Mesendoderm (in vitro differentiated cells): ENCODE results near the gene TIGD6.

Experiments used
- DNase-seq: peaks from one replicate; pipeline ENCODE4 v3.0.0; 2013
- H2AK5ac ChIP-seq: 2 replicates; pipeline ENCODE4 v1.6.1; 2013; ENCODE audit warnings: low read length, inconsistent platforms
- H2BK120ac ChIP-seq: 2 replicates; pipeline ENCODE4 v1.6.1; 2013; ENCODE audit warnings: low read depth, mild to moderate bottlenecking, low read length, moderate library complexity, mixed read lengths
- H2BK15ac ChIP-seq: replicated peaks from 2 replicates; pipeline ENCODE4 v1.6.1; 2013; ENCODE audit warnings: low read depth, mild to moderate bottlenecking, moderate library complexity
- H2BK5ac ChIP-seq: 2 replicates; pipeline ENCODE4 v1.6.1; 2013; ENCODE audit warnings: low read length, inconsistent platforms
- H3K18ac ChIP-seq: 2 replicates; pipeline ENCODE4 v1.6.1; 2013; ENCODE audit warnings: mild to moderate bottlenecking, low read length, mixed read lengths
- H3K23ac ChIP-seq: one replicate; pipeline ENCODE4 v1.6.1; 2013; ENCODE audit warnings: low read length
- H3K27ac ChIP-seq: 2 replicates; pipeline ENCODE4 v1.5.1; 2013; ENCODE audit warnings: low read depth, mild to moderate bottlenecking, inconsistent platforms, low read length, moderate library complexity
- H3K27me3 ChIP-seq: 2 replicates; pipeline ENCODE4 v1.6.1; 2013; ENCODE audit warnings: low read length, control low read depth, mild to moderate bottlenecking, inconsistent platforms; ENCODE audit not compliant: insufficient read depth, poor library complexity
- H3K36me3 ChIP-seq: 2 replicates; pipeline ENCODE4 v1.6.1; 2013; ENCODE audit warnings: low read length, inconsistent platforms; ENCODE audit not compliant: control insufficient read depth, insufficient read depth
- H3K4ac ChIP-seq: one replicate; pipeline ENCODE4 v1.6.1; 2013; ENCODE audit warnings: low read depth, mild to moderate bottlenecking, low read length, moderate library complexity
- H3K4me1 ChIP-seq: 2 replicates; pipeline ENCODE4 v1.6.1; 2013; ENCODE audit warnings: low read depth, low read length, inconsistent platforms; ENCODE audit not compliant: control insufficient read depth
- H3K4me2 ChIP-seq: 2 replicates; pipeline ENCODE4 v1.6.1; 2013; ENCODE audit warnings: low read length
- H3K4me3 ChIP-seq: 2 replicates; pipeline ENCODE4 v1.5.1; 2013; ENCODE audit warnings: mild to moderate bottlenecking, low read length
- H3K56ac ChIP-seq: one replicate; pipeline ENCODE4 v1.6.1; 2013; ENCODE audit warnings: low read length
- H3K79me1 ChIP-seq: 2 replicates; pipeline ENCODE4 v1.6.1; 2013; ENCODE audit warnings: low read length, inconsistent platforms
- H3K79me2 ChIP-seq: 2 replicates; pipeline ENCODE4 v1.6.1; 2013; ENCODE audit warnings: mild to moderate bottlenecking, low read length; ENCODE audit not compliant: control insufficient read depth, insufficient read depth
- H3K9ac ChIP-seq: 2 replicates; pipeline ENCODE4 v1.6.1; 2013; ENCODE audit warnings: low read length, inconsistent platforms
- H4K5ac ChIP-seq: one replicate; pipeline ENCODE4 v1.6.1; 2013; ENCODE audit warnings: low read length
- H4K8ac ChIP-seq: one replicate; pipeline ENCODE4 v1.6.1; 2013; ENCODE audit warnings: low read depth, mild to moderate bottlenecking, control low read depth, low read length, moderate library complexity
- WGBS: extraction: QIAGEN DNeasy Blood & Tissue Kit; methylation state at CpG from one replicate; pipeline ENCODE4 v1.1.7; 2013; ENCODE audit warnings: low lambda C conversion rate, missing lambda C conversion rate; ENCODE audit not compliant: insufficient coverage; ENCODE audit errors: extremely low coverage; 5-methylcytosine and 5-hydroxymethylcytosine counted together

TIGD6 gene

DNA sequence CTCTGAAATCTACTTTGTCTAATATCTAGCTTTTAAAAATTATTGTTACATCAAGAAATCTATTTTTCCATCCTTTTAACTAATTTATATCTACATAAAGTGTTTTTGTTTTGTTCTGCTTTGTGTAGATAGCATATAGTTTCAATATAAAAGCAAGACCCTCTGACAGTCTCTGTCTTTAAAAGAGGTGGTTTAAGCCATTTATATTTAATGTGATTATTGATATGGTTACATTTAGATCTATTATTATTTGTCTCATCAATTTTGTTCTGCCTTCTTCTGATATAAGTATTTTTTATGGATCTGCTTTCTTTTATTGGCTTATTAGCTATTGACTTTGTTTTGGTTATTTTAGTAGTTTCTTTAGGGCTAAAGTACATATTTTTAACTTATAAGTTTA is 16.1 kb upstream of the TIGD6 start:
- H3K27ac ChIP-seq, result no peak overlapping the region
- no peak overlapping the region for H3K4me3 ChIP-seq
- H4K5ac ChIP-seq, result no peak overlapping the region
- no peaks in the 10 kb centered on the region for H3K79me2 ChIP-seq
- H3K56ac ChIP-seq, result no peak overlapping the region
- H3K18ac ChIP-seq, result no peak overlapping the region
- no peak overlapping the region for H3K23ac ChIP-seq
- H4K8ac ChIP-seq, result no peak overlapping the region
- no peak overlapping the region for H2BK120ac ChIP-seq
- peaks cover 13% of the 10 kb centered on the region for H3K36me3 ChIP-seq
- no peaks in the 10 kb centered on the region for H3K4me1 ChIP-seq
- DNase-seq, result no peak
- H3K9ac ChIP-seq, result no peak overlapping the region
- no peak overlapping the region for H2BK5ac ChIP-seq
- H3K4ac ChIP-seq, result no peak overlapping the region
- peaks cover 5% of the 10 kb centered on the region for H3K79me1 ChIP-seq
- H2AK5ac ChIP-seq, result no peak overlapping the region
- H2BK15ac ChIP-seq, result no peak overlapping the region
- H3K27me3 ChIP-seq, result no peaks in the 10 kb centered on the region
- H3K4me2 ChIP-seq, result no peak overlapping the region

- H3K56ac ChIP-seq, result no peak overlapping the region
- no peak overlapping the region for H3K9ac ChIP-seq
- H2BK120ac ChIP-seq, result no peak overlapping the region
- H4K5ac ChIP-seq, result no peak overlapping the region
- H4K8ac ChIP-seq, result no peak overlapping the region
- no peaks in the 10 kb centered on the region for H3K4me1 ChIP-seq
- H3K79me2 ChIP-seq, result no peaks in the 10 kb centered on the region
- no peak for DNase-seq
- no peaks in the 10 kb centered on the region for H3K27me3 ChIP-seq
- no peak overlapping the region for H3K23ac ChIP-seq
- peaks cover 16% of the 10 kb centered on the region for H3K36me3 ChIP-seq
- no peak overlapping the region for H2AK5ac ChIP-seq
- no peak overlapping the region for H3K4ac ChIP-seq
- no CpG with 5 or more reads among the region's 3 CpGs for WGBS
- H3K27ac ChIP-seq, result no peak overlapping the region
- H2BK15ac ChIP-seq, result no peak overlapping the region
- H3K4me3 ChIP-seq, result no peak overlapping the region
- no peak overlapping the region for H2BK5ac ChIP-seq
- H3K79me1 ChIP-seq, result peaks cover 7% of the 10 kb centered on the region
- H3K4me2 ChIP-seq, result no peak overlapping the region
- no peak overlapping the region for H3K18ac ChIP-seq
These were observed 15.0 kb upstream of the TIGD6 start for GRCh38 chr5:150015415-150015814.

DNA sequence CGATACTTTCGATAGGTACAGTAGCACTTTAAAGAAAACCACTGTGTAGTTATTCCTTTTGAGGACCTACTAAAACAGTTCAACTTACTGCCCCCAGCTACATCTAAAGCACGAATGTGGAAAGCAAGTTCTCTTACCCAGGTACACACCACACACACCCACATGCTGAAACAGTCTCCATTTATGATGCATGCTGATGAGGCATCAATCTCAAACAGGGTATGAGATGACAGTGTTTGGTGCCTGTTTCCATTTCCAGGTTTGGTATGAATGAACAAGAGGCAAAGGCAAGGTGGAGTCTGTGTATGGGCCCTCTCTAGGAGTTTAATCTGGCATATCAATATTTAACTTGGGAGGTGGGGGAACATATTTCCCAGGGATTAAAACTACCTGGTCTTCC is 14.0 kb upstream of the TIGD6 start:
- Histone ChIP-seq H2AK5ac (no peak overlapping the region), H3K18ac (no peak overlapping the region), H3K23ac (no peak overlapping the region), H3K4me2 (no peak overlapping the region), H3K9ac (no peak overlapping the region), H3K27ac (no peak overlapping the region), H4K5ac (no peak overlapping the region), H3K79me1 (peaks cover 7% of the 10 kb centered on the region), H3K36me3 (peaks cover 17% of the 10 kb centered on the region), H3K27me3 (no peaks in the 10 kb centered on the region), H3K56ac (no peak overlapping the region), H2BK120ac (no peak overlapping the region), H3K4me3 (no peak overlapping the region), H2BK5ac (no peak overlapping the region), H3K79me2 (no peaks in the 10 kb centered on the region), H2BK15ac (no peak overlapping the region), H4K8ac (no peak overlapping the region), H3K4me1 (no peaks in the 10 kb centered on the region), H3K4ac (no peak overlapping the region)
- WGBS, result no CpG with 5 or more reads among the region's 3 CpGs
- DNase-seq, result no peak

DNA sequence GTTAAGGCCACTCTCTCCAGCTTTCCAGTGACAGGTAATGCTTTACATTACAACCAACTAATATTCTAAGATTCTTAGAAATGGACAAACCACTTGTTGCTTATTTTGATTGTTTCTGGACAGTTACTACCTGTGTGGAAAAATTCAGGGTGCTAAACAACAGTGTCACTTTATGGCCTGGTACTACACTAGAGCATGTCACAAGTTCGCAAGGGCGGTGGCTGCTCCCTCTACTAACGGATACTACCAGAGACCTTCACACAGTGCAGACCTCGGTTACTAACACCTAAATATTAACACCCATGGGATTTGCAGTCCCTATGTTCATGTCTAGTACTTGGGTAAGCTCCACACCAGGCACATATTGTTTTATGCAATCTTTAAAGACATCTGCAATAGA is 13.5 kb upstream of the TIGD6 start:
- H3K36me3 ChIP-seq, result peaks cover 17% of the 10 kb centered on the region

GRCh38 chr5:150009671-150010387 is 9.4 kb upstream of the TIGD6 start:
- no peaks in the 10 kb centered on the region for H3K4me1 ChIP-seq
- no peak for DNase-seq
- H3K9ac ChIP-seq, result no peak overlapping the region
- no peak overlapping the region for H2BK5ac ChIP-seq
- no peak overlapping the region for H3K4me2 ChIP-seq
- H2BK15ac ChIP-seq, result no peak overlapping the region
- no peak overlapping the region for H3K18ac ChIP-seq
- no CpG with 5 or more reads among the region's 6 CpGs for WGBS
- H3K23ac ChIP-seq, result no peak overlapping the region
- H3K4ac ChIP-seq, result no peak overlapping the region
- no peaks in the 10 kb centered on the region for H3K79me2 ChIP-seq
- H2AK5ac ChIP-seq, result no peak overlapping the region
- H3K56ac ChIP-seq, result no peak overlapping the region
- no peaks in the 10 kb centered on the region for H3K27me3 ChIP-seq
- no peak overlapping the region for H3K4me3 ChIP-seq
- H4K5ac ChIP-seq, result no peak overlapping the region
- no peak overlapping the region for H2BK120ac ChIP-seq
- no peak overlapping the region for H3K27ac ChIP-seq
- peaks cover 2% of the 10 kb centered on the region for H3K79me1 ChIP-seq
- H4K8ac ChIP-seq, result no peak overlapping the region
- peaks cover 14% of the 10 kb centered on the region for H3K36me3 ChIP-seq

More for the DNA sequence above, 13.5 kb upstream of the TIGD6 start:
- Histone ChIP-seq H3K27ac (no peak overlapping the region), H2BK15ac (no peak overlapping the region), H2AK5ac (no peak overlapping the region), H3K9ac (no peak overlapping the region), H3K18ac (no peak overlapping the region), H3K27me3 (no peaks in the 10 kb centered on the region), H3K79me1 (peaks cover 7% of the 10 kb centered on the region), H3K4me3 (no peak overlapping the region), H2BK5ac (no peak overlapping the region), H3K79me2 (no peaks in the 10 kb centered on the region), H2BK120ac (no peak overlapping the region), H4K8ac (no peak overlapping the region), H3K4me2 (no peak overlapping the region), H4K5ac (no peak overlapping the region), H3K4ac (no peak overlapping the region), H3K56ac (no peak overlapping the region), H3K23ac (no peak overlapping the region), H3K4me1 (no peaks in the 10 kb centered on the region)
- no peak for DNase-seq
- no CpG with 5 or more reads among the region's 4 CpGs for WGBS

DNA sequence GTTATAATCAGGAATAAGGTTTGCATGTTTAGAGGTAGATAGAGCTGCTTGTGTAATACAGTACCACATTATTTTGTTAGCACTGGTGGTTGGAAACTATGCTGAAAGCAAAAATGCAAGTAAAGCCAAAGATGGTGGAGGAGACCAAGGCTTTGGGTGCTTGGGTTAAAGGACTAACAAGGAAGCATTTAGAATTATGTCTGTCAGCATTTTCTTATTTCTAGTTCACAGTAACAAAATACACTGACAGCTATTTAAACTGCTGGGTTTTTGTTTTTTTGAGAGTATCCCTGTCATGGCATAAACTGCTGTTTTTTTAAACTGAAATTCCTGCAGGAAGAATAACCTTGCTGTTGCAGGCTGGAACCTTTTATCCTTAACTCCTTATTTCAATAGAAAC is 6.6 kb upstream of the TIGD6 start:
- Histone ChIP-seq H3K56ac (no peak overlapping the region), H3K23ac (no peak overlapping the region), H3K79me1 (peaks cover 6% of the 10 kb centered on the region)

More for the DNA sequence above, 6.6 kb upstream of the TIGD6 start:
- Histone ChIP-seq H2AK5ac (no peak overlapping the region), H3K27ac (no peak overlapping the region), H4K8ac (no peak overlapping the region), H3K18ac (no peak overlapping the region), H4K5ac (no peak overlapping the region), H2BK120ac (no peak overlapping the region), H3K9ac (no peak overlapping the region), H3K4me2 (no peak overlapping the region), H3K4me3 (no peak overlapping the region), H2BK15ac (no peak overlapping the region), H3K27me3 (no peaks in the 10 kb centered on the region), H3K36me3 (peaks cover 6% of the 10 kb centered on the region), H2BK5ac (no peak overlapping the region), H3K4ac (no peak overlapping the region), H3K4me1 (peaks cover 2% of the 10 kb centered on the region), H3K79me2 (peaks cover 11% of the 10 kb centered on the region)
- DNase-seq, result no peak
